ENCODE data around the gene RABGAP1L. TPM values are rescaled to one million over a fixed set of nuclear protein-coding genes. Genes with fewer than 3 reads are reported as not detected.

RABGAP1L gene
- total and polyA plus RNA-seq, 2 of the 4 experiments (the other 2 are of a cell fraction) = 7.9 to 26.7 TPM

- TF ChIP-seq CHD1 (IDR thresholded peaks at IDR 0.05; ENCODE audit: low read depth, low read length) = no peak
- TF ChIP-seq BHLHE40 (IDR thresholded peaks at IDR 0.05; ENCODE audit: low read depth, low read length) = no peak
- TF ChIP-seq USF2 (IDR thresholded peaks at IDR 0.05; ENCODE audit: low read depth, low read length) = no peak
- TF ChIP-seq MAFK (IDR thresholded peaks at IDR 0.05; ENCODE audit: low read depth, low read length) = no peak
- no peak for TF ChIP-seq RAD21 (IDR thresholded peaks at IDR 0.05; ENCODE audit: low read length)
- no peak for TF ChIP-seq NFE2L2 (IDR thresholded peaks at IDR 0.05; ENCODE audit: low read depth, low read length)
- TF ChIP-seq FOS (IDR thresholded peaks at IDR 0.05; ENCODE audit: low read depth, low read length) = no peak
- TF ChIP-seq ELK1 (IDR thresholded peaks at IDR 0.05; ENCODE audit: borderline replicate concordance, low read depth, low read length) = no peak
- no peak for TF ChIP-seq CTCF (conservative IDR thresholded peaks at IDR 0.05; ENCODE audit: low read depth, low read length)
- TF ChIP-seq MAZ (IDR thresholded peaks at IDR 0.05; ENCODE audit: borderline replicate concordance, low read depth, low read length) = no peak
- no peak for TF ChIP-seq POLR2A (IDR thresholded peaks at IDR 0.05; ENCODE audit: low read depth, low read length)
- TF ChIP-seq MXI1 (IDR thresholded peaks at IDR 0.05; ENCODE audit: borderline replicate concordance, low read depth, low read length) = no peak
- TF ChIP-seq RFX5 (IDR thresholded peaks at IDR 0.05; ENCODE audit: low read depth, low read length) = no peak
- Histone ChIP-seq H3K18ac (ENCODE audit: low read depth, low read length) (no peak overlapping the region), H2BK120ac (ENCODE audit: low read depth, low read length) (no peak overlapping the region), H2AK5ac (ENCODE audit: low read depth, low read length) (no peak overlapping the region), H3K4me2 (ENCODE audit: low read depth, low read length) (no peak overlapping the region), H2BK20ac (ENCODE audit: low read depth, low read length) (no peak overlapping the region), H3K14ac (replicated peaks; ENCODE audit: low read depth, low read length) (no peak overlapping the region), H4K5ac (ENCODE audit: low read depth, low read length) (no peak overlapping the region), H2AFZ (replicated peaks; ENCODE audit: low read length, poor library complexity) (no peak overlapping the region), H3K4me3 (ENCODE audit: insufficient read depth, low read depth, low read length) (no peak overlapping the region), H3K27me3 (ENCODE audit: control insufficient read depth, insufficient read depth, low read length) (no peaks in the 10 kb centered on the region), H3K56ac (ENCODE audit: extremely low read depth, insufficient read depth, low read length) (no peak overlapping the region), H3K4ac (ENCODE audit: low read depth, low read length) (no peak overlapping the region), H2BK15ac (ENCODE audit: low read depth, low read length) (no peak overlapping the region), H3K27ac (ENCODE audit: insufficient read depth, low read length) (no peak overlapping the region), H4K20me1 (ENCODE audit: insufficient read depth, low read length) (no peaks in the 10 kb centered on the region), H3K9me1 (ENCODE audit: insufficient read depth, low read length) (no peaks in the 10 kb centered on the region), H3K23ac (ENCODE audit: low read depth, low read length) (no peak overlapping the region), H3K4me1 (ENCODE audit: control insufficient read depth, insufficient read depth, low read length) (no peaks in the 10 kb centered on the region), H2BK5ac (ENCODE audit: low read depth, low read length, poor library complexity, severe bottlenecking) (no peak overlapping the region), H3K9me3 (ENCODE audit: control insufficient read depth, insufficient read depth, low read length) (no peaks in the 10 kb centered on the region), H2AK9ac (replicated peaks; ENCODE audit: low read depth, low read length, poor library complexity) (no peak overlapping the region), H3K79me1 (ENCODE audit: low read depth in 1 of 2, low read length in 2 of 2) (no peaks in the 10 kb centered on the region), H3K9ac (ENCODE audit: low read depth, low read length) (no peak overlapping the region), H3K36me3 (ENCODE audit: control insufficient read depth, insufficient read depth, low read length) (no peaks in the 10 kb centered on the region), H4K91ac (ENCODE audit: insufficient read depth, low read depth, low read length) (no peak overlapping the region), H4K8ac (ENCODE audit: low read depth in 2 of 2, low read length in 2 of 2) (no peak overlapping the region)
- POLR2A ChIA-PET (ENCODE audit: unreplicated experiment) = no interaction called here
- dilution Hi-C loops (cut with HindIII; ENCODE audit: low sequenced_read_pairs, unreplicated experiment) (no loop called here), intact Hi-C loops (cut with micrococcal nuclease) (no loop called here), in situ Hi-C loops (cut with MboI; ENCODE audit: low sequenced_read_pairs) (no loop called here)
- no CpG with 5 or more reads among the region's 1 CpG for WGBS, 2 experiments (ENCODE audit: extremely low coverage in 2 of 2, insufficient read length in 1 of 2)
- no peak for DNase-seq
- no peak for ATAC-seq (ENCODE audit: low read depth)
- no TSS peak for BruUV-seq (replicated peaks)
- CTCF ChIA-PET = no interaction called here
Observed at GRCh38 chr1:174753131-174753530, 593.8 kb downstream of the RABGAP1L start.
